ENCODE measurements around the gene ADCY2.
A peak's percentile ranks its signal among the peaks of the same experiment; 100 is the strongest.

Gene ADCY2

DNA sequence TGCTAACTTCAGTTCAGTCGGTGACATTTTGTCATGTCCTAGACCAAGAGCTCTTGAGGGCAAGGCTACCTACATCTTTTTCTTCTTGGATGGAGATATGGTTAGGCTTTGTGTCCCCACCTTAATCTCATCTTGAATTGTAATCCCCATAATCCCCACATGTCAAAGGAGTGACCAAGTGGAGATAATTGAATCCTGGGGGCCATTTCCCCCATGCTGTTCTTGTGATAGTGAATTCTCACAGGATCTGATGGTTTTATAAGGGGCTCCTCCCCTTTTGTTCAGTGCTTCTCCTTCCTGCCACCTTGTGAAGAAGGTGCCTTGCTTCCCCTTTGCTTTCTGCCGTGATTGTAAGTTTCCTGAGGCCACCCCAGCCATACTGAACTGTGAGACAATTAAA, 457.1 kb downstream of the ADCY2 start:
- Histone ChIP-seq H3K4me1 (ENCODE audit: control insufficient read depth, insufficient read depth, low read length, poor library complexity, severe bottlenecking) (peaks cover 13% of the 10 kb centered on the region), H3K36me3 (ENCODE audit: control insufficient read depth, insufficient read depth, low read length) (no peaks in the 10 kb centered on the region), H3K9me3 (ENCODE audit: control insufficient read depth, low read length) (no peaks in the 10 kb centered on the region), H3K4me3 (ENCODE audit: insufficient read depth, low read depth, low read length, poor library complexity, severe bottlenecking) (no peak overlapping the region), H3K27me3 (replicated peaks; ENCODE audit: control insufficient read depth, insufficient read depth, low read length, poor library complexity, severe bottlenecking) (peaks cover 5% of the 10 kb centered on the region), H3K27ac (ENCODE audit: insufficient read depth, low read length, poor library complexity, severe bottlenecking) (no peak overlapping the region)
- no peak for DNase-seq

DNA sequence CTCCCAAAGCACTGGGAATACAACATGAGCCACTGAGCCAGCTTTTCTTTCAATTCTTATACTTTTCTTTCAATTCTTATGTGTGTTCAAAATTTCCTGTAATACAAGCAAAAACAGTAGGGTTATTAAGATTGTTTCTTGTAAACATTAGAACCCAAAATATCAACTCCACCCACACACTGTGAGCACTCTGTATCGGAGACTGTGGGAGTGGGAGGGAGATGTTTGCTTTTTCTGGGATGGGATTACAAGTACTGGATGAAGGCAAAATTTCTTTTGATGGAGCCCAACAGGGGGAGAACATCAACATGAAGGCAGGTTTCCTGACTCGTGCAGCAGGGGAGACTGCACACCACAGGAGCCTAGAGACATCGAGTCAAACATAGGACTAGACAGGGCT, 459.7 kb downstream of the ADCY2 start:
- H3K4me1 ChIP-seq (ENCODE audit: control insufficient read depth, insufficient read depth, low read length, poor library complexity, severe bottlenecking), result peaks cover 13% of the 10 kb centered on the region
- H3K9me3 ChIP-seq (ENCODE audit: control insufficient read depth, low read length), result no peaks in the 10 kb centered on the region
- H3K36me3 ChIP-seq (ENCODE audit: control insufficient read depth, insufficient read depth, low read length), result peaks cover 5% of the 10 kb centered on the region
- no peaks in the 10 kb centered on the region for H3K27me3 ChIP-seq (replicated peaks; ENCODE audit: control insufficient read depth, insufficient read depth, low read length, poor library complexity, severe bottlenecking)
- H3K27ac ChIP-seq (ENCODE audit: insufficient read depth, low read length, poor library complexity, severe bottlenecking), result no peak overlapping the region
- H3K4me3 ChIP-seq (ENCODE audit: insufficient read depth, low read depth, low read length, poor library complexity, severe bottlenecking), result no peak overlapping the region
- no peak for DNase-seq

DNA sequence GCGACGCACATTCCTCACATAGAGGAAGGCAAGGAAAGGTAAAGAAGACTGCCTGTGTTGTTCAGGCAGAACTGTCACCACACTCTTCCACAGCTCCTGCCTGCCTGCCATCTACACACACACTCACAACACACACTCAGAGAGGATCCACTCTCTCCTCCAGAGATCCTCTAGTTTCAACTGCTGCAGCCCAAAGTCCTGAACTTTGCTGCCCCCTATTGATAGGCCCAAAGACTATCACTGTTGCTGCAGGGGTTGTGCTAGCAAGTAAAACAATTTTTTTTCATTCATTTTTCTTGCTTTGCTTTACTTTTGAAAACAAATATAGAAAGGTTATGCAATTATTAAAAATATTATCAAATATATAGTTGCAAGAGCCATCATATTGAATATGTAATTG, 460.9 kb downstream of the ADCY2 start:
- Histone ChIP-seq H3K27ac (ENCODE audit: insufficient read depth, low read length, poor library complexity, severe bottlenecking) (no peak overlapping the region), H3K9me3 (ENCODE audit: control insufficient read depth, low read length) (no peaks in the 10 kb centered on the region), H3K36me3 (ENCODE audit: control insufficient read depth, insufficient read depth, low read length) (peaks cover 9% of the 10 kb centered on the region), H3K27me3 (replicated peaks; ENCODE audit: control insufficient read depth, insufficient read depth, low read length, poor library complexity, severe bottlenecking) (no peaks in the 10 kb centered on the region), H3K4me1 (ENCODE audit: control insufficient read depth, insufficient read depth, low read length, poor library complexity, severe bottlenecking) (peaks cover 10% of the 10 kb centered on the region), H3K4me3 (ENCODE audit: insufficient read depth, low read depth, low read length, poor library complexity, severe bottlenecking) (no peak overlapping the region)
- no peak for DNase-seq

DNA sequence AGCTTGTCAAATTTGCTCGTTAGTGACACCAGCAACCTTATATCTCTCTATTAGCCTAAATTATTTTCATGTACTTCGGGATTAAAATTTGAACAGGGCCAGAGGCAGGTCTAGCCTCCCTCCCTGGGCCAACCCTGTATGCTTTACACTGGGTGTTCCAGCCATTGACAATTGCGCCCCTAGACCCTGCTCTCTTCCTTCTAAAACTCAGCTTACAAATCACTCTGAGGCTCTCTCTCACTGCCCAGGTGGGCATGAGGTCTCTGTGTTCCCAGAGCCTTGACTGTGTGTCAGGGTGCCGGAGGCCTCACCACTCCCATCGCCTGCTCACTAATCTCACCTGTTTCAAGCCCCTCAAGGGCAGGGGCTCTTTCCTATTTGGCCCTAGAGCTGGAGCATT, 461.4 kb downstream of the ADCY2 start:
- Histone ChIP-seq H3K27ac (ENCODE audit: insufficient read depth, low read length, poor library complexity, severe bottlenecking) (no peak overlapping the region), H3K4me1 (ENCODE audit: control insufficient read depth, insufficient read depth, low read length, poor library complexity, severe bottlenecking) (peaks cover 10% of the 10 kb centered on the region), H3K36me3 (ENCODE audit: control insufficient read depth, insufficient read depth, low read length) (peaks cover 9% of the 10 kb centered on the region), H3K4me3 (ENCODE audit: insufficient read depth, low read depth, low read length, poor library complexity, severe bottlenecking) (no peak overlapping the region), H3K9me3 (ENCODE audit: control insufficient read depth, low read length) (no peaks in the 10 kb centered on the region), H3K27me3 (replicated peaks; ENCODE audit: control insufficient read depth, insufficient read depth, low read length, poor library complexity, severe bottlenecking) (no peaks in the 10 kb centered on the region)
- DNase-seq, result no peak

DNA sequence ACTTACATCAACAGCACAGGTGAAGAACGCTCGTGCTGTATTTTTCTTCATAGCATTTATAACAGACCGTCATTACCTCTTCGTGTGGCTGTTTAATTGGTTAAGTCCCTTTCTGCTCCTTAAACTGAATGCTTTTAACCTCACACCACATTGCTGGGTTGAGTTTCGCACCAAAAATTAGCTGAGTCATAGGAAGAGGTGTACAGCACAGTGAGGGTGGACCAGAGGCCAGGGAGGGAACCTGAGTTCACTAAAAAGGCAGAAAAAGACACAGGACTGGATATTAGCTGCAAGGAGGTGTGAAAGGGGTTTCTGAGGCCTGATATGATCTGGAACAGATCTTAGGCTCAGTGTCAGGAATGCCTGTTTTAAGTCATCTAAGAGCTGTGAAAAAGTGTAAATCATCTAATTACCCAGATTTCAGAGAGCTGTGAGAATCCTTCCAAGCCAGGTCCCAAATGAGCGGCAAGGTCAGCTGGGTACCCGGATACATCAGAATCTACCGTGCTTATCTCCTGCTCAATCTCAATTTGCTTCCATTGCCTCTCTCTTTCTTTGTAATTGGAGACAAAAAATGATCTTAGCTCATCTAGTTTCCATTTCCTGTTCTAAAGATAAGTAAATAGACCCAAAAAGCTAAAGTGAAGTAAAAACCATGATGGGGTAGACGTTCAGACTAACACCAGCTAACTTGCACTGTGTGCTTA, 462.1 kb downstream of the ADCY2 start:
- Histone ChIP-seq H3K4me1 (ENCODE audit: control insufficient read depth, insufficient read depth, low read length, poor library complexity, severe bottlenecking) (peaks cover 10% of the 10 kb centered on the region), H3K27ac (ENCODE audit: insufficient read depth, low read length, poor library complexity, severe bottlenecking) (no peak overlapping the region), H3K4me3 (ENCODE audit: insufficient read depth, low read depth, low read length, poor library complexity, severe bottlenecking) (no peak overlapping the region), H3K9me3 (ENCODE audit: control insufficient read depth, low read length) (no peaks in the 10 kb centered on the region), H3K36me3 (ENCODE audit: control insufficient read depth, insufficient read depth, low read length) (peaks cover 9% of the 10 kb centered on the region), H3K27me3 (replicated peaks; ENCODE audit: control insufficient read depth, insufficient read depth, low read length, poor library complexity, severe bottlenecking) (no peaks in the 10 kb centered on the region)
- no peak for DNase-seq

DNA sequence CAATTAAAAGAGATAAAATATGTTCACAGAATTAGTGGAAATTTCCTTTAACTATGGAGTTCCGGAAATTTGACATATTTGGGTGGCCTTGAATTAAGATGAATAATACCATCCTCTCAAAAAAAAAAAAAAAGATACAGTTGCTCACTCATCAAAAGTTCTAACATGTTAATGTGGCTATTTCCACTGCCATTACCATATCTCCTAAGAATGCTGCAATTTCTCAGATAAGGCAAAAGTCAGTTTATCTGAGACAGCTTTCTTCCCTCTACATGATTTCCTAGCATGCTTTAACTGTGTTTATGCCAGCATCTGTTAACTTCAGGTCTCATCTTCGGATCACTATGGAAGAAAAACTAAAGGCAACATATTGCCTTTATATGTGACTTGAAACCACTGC, 470.3 kb downstream of the ADCY2 start:
- DNase-seq, result no peak
- H3K36me3 ChIP-seq (ENCODE audit: control insufficient read depth, insufficient read depth, low read length), result peaks cover 4% of the 10 kb centered on the region
- H3K4me3 ChIP-seq (ENCODE audit: insufficient read depth, low read depth, low read length, poor library complexity, severe bottlenecking), result no peak overlapping the region
- H3K27ac ChIP-seq (ENCODE audit: insufficient read depth, low read length, poor library complexity, severe bottlenecking), result no peak overlapping the region
- peaks cover 7% of the 10 kb centered on the region for H3K4me1 ChIP-seq (ENCODE audit: control insufficient read depth, insufficient read depth, low read length, poor library complexity, severe bottlenecking)
- no peaks in the 10 kb centered on the region for H3K27me3 ChIP-seq (replicated peaks; ENCODE audit: control insufficient read depth, insufficient read depth, low read length, poor library complexity, severe bottlenecking)
- no peaks in the 10 kb centered on the region for H3K9me3 ChIP-seq (ENCODE audit: control insufficient read depth, low read length)

DNA sequence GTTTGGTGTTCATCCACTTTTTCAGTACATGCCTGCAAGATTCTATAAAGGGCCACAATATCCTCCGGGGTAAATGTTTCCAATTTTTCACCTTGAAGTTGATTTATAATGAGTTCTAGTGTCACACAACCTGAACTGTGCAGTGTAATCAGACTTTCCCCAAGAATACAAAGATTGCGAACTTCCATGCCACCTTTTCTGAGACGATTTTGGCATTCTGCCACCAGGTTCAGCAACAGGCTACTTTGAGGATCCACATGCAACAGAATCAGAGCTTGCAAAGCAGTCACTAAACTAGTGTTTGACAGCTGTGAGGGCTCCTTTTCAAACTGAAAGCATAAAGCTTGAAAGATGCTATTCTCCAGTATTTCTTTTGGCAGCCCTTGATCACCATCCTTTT, 471.3 kb downstream of the ADCY2 start:
- peaks cover 17% of the 10 kb centered on the region for H3K4me1 ChIP-seq (ENCODE audit: control insufficient read depth, insufficient read depth, low read length, poor library complexity, severe bottlenecking)
- no peak for DNase-seq
- H3K36me3 ChIP-seq (ENCODE audit: control insufficient read depth, insufficient read depth, low read length), result peaks cover 4% of the 10 kb centered on the region
- no peaks in the 10 kb centered on the region for H3K27me3 ChIP-seq (replicated peaks; ENCODE audit: control insufficient read depth, insufficient read depth, low read length, poor library complexity, severe bottlenecking)
- no peak overlapping the region for H3K27ac ChIP-seq (ENCODE audit: insufficient read depth, low read length, poor library complexity, severe bottlenecking)
- H3K9me3 ChIP-seq (ENCODE audit: control insufficient read depth, low read length), result no peaks in the 10 kb centered on the region
- H3K4me3 ChIP-seq (ENCODE audit: insufficient read depth, low read depth, low read length, poor library complexity, severe bottlenecking), result no peak overlapping the region

DNA sequence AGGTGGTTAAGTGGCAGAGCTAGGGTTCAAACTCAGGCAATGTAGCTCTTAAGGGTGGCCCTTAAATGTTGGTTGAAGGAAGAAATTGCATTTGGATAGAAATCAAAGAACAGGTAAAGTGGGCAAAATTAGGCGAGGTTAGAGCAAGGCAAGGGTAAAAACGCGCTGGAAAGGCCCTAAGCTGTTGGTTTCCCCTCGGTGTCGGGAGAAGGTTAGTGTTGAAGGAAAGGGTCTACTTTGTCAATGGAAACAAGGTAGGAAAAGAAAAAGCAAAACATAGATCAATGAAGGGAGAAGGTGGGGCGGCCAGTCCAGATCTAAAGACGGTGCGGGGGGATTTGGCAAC, 472.5 kb downstream of the ADCY2 start:
- peaks cover 3% of the 10 kb centered on the region for H3K36me3 ChIP-seq (ENCODE audit: control insufficient read depth, insufficient read depth, low read length)
- H3K4me3 ChIP-seq (ENCODE audit: insufficient read depth, low read depth, low read length, poor library complexity, severe bottlenecking), result peak overlapping the region; percentile 97
- H3K27me3 ChIP-seq (replicated peaks; ENCODE audit: control insufficient read depth, insufficient read depth, low read length, poor library complexity, severe bottlenecking), result no peaks in the 10 kb centered on the region
- H3K27ac ChIP-seq (ENCODE audit: insufficient read depth, low read length, poor library complexity, severe bottlenecking), result peak overlapping the region; percentile 67
- no peak for DNase-seq
- H3K9me3 ChIP-seq (ENCODE audit: control insufficient read depth, low read length), result no peaks in the 10 kb centered on the region
- H3K4me1 ChIP-seq (ENCODE audit: control insufficient read depth, insufficient read depth, low read length, poor library complexity, severe bottlenecking), result peaks cover 27% of the 10 kb centered on the region

DNA sequence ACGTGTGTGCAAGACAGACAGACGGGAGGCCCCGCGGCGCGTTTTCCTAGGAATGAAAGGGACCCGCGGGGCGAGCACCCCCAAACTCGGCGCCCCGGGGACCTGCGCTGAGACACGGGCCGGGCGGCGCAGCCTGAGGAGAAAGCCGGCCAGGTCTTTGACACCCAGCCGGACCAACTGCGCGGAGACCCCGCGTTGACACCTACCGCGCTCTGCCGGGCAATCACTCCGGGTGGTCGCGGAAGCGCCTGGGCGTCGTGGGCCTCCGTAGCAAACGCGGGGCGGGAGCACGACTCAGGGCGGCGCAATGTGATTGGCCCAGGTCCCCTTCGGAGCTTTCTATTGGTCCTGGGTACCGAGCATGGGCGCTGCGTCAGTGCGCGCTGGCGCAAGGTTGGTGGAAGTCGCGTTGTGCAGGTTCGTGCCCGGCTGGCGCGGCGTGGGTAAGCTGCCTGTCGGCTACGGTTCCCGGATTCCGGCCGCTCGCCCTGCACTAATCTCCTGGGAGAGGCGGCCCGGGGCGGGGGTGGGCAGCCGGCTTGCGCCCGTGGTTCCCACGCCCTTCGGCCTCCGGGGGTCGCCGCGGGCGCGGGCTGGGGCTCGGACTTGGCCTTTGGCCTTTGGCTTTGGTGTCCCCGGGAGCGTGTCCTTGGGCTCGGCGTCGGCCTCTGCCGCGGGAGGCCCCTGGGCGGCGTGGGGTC, 473.0 kb downstream of the ADCY2 start, which contains the start of the genes FASTKD3 and MTRR:
TSS of gene FASTKD3 (minus strand) at position 259 of the 701 bp plus-strand sequence. CDS start 948 bp downstream, outside the sequence.
TSS of gene MTRR (plus strand) at position 376 of the 701 bp plus-strand sequence. CDS start 1,647 bp downstream, outside the sequence.
- Histone ChIP-seq H3K27me3 (replicated peaks; ENCODE audit: control insufficient read depth, insufficient read depth, low read length, poor library complexity, severe bottlenecking) (no peaks in the 10 kb centered on the region), H3K4me1 (ENCODE audit: control insufficient read depth, insufficient read depth, low read length, poor library complexity, severe bottlenecking) (peaks cover 27% of the 10 kb centered on the region), H3K4me3 (ENCODE audit: insufficient read depth, low read depth, low read length, poor library complexity, severe bottlenecking) (peak within 1 kb of the TSS; percentile 97), H3K9me3 (ENCODE audit: control insufficient read depth, low read length) (no peaks in the 10 kb centered on the region), H3K36me3 (ENCODE audit: control insufficient read depth, insufficient read depth, low read length) (no peaks in the 10 kb centered on the region), H3K27ac (ENCODE audit: insufficient read depth, low read length, poor library complexity, severe bottlenecking) (peak within 1 kb of the TSS; percentile 67)
- DNase-seq, result peak; percentile 79 to 87 (median 83)

DNA sequence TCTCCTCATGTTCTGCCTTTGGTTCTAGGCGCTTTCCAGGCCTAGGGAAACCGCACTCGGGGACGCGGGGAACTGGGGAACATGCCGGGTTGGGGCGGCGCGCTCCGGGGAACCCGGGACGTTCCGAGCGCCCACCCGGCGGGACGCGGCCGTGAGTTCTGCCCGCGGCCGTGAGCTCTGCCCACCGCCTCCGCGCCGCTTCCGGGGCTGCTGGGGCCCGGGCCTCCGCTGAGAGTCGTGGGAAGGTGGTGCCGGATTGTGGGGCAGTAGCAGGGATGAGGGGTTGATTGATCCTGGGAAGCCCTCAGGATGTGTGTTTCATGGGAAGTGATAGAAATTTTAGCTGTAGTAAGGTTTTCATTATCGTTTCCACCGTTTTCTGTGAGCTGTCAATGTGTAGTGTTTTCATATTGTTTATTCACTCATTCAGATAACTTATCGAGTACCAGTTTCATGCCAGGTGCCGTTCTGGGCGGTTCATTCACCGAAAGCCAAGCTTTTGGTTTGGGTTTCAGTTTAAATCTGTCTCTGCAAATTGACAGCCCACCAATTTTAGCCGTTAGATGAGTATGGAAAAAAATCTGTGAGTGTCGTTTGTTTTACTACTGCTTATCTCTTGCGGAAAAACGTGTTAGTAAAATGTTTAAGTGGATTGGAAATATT, 473.7 kb downstream of the ADCY2 start:
- peak overlapping the region; percentile 97 for H3K4me3 ChIP-seq (ENCODE audit: insufficient read depth, low read depth, low read length, poor library complexity, severe bottlenecking)
- H3K4me1 ChIP-seq (ENCODE audit: control insufficient read depth, insufficient read depth, low read length, poor library complexity, severe bottlenecking), result peaks cover 27% of the 10 kb centered on the region
- H3K36me3 ChIP-seq (ENCODE audit: control insufficient read depth, insufficient read depth, low read length), result no peaks in the 10 kb centered on the region
- peak overlapping the region; percentile 67 for H3K27ac ChIP-seq (ENCODE audit: insufficient read depth, low read length, poor library complexity, severe bottlenecking)
- H3K9me3 ChIP-seq (ENCODE audit: control insufficient read depth, low read length), result no peaks in the 10 kb centered on the region
- H3K27me3 ChIP-seq (replicated peaks; ENCODE audit: control insufficient read depth, insufficient read depth, low read length, poor library complexity, severe bottlenecking), result no peaks in the 10 kb centered on the region
- no peak for DNase-seq

Measured in effector memory CD4-positive, alpha-beta T cell (primary cell).